MM.1S (cell line): ENCODE results near the gene CDC34.

ENCODE experiments used
- DNase-seq: peaks from one replicate; pipeline ENCODE4 v3.0.0-alpha.2; 2015
- H2AFZ ChIP-seq: fragments of 300-600 bp; sonication (generic); 2 replicates; pipeline ENCODE4 v1.6.0; 2016; ENCODE audit warnings: antibody characterized with exemption, low read length
- H3F3A ChIP-seq: fragments of 300-600 bp; sonication (generic); 2 replicates; pipeline ENCODE4 v1.6.1; 2016; ENCODE audit warnings: mild to moderate bottlenecking, antibody characterized with exemption, low read length, moderate library complexity, mixed read lengths; ENCODE audit not compliant: insufficient read depth
- H3K27ac ChIP-seq: fragments of 300-600 bp; sonication (generic); 2 replicates; pipeline ENCODE4 v1.5.1; 2016; ENCODE audit warnings: mild to moderate bottlenecking, low read length
- H3K27me3 ChIP-seq: fragments of 300-600 bp; sonication (generic); replicated peaks from 2 replicates; pipeline ENCODE4 v1.6.0; 2016; ENCODE audit warnings: low read length; ENCODE audit not compliant: insufficient read depth
- H3K36me3 ChIP-seq: fragments of 300-600 bp; sonication (generic); replicated peaks from 2 replicates; pipeline ENCODE4 v1.6.1; 2016; ENCODE audit warnings: mild to moderate bottlenecking, low read length, mixed read lengths; ENCODE audit not compliant: insufficient read depth
- H3K4me1 ChIP-seq: fragments of 300-600 bp; sonication (generic); 2 replicates; pipeline ENCODE4 v1.6.1; 2016; ENCODE audit warnings: low read length, mixed read lengths
- H3K4me2 ChIP-seq: fragments of 300-600 bp; sonication (generic); 2 replicates; pipeline ENCODE4 v1.6.0; 2016; ENCODE audit warnings: low read depth, low read length
- H3K4me3 ChIP-seq: fragments of 300-600 bp; sonication (generic); 2 replicates; pipeline ENCODE4 v1.5.1; 2016; ENCODE audit warnings: low read length, mixed read lengths
- H3K79me2 ChIP-seq: fragments of 300-600 bp; sonication (generic); 2 replicates; pipeline ENCODE4 v1.6.1; 2016; ENCODE audit warnings: mixed run types, low read length, mixed read lengths
- H3K9ac ChIP-seq: fragments of 300-600 bp; sonication (generic); 2 replicates; pipeline ENCODE4 v1.6.1; 2016; ENCODE audit warnings: low read length, mixed read lengths
- H3K9me2 ChIP-seq: fragments of 300-600 bp; sonication (generic); replicated peaks from 2 replicates; pipeline ENCODE4 v1.6.1; 2016; ENCODE audit warnings: mild to moderate bottlenecking, low read length, mixed read lengths; ENCODE audit not compliant: insufficient read depth
- H3K9me3 ChIP-seq: fragments of 300-600 bp; sonication (generic); replicated peaks from 2 replicates; pipeline ENCODE4 v1.6.1; 2016; ENCODE audit warnings: mild to moderate bottlenecking, low read length, mixed read lengths; ENCODE audit not compliant: insufficient read depth
- H4K20me1 ChIP-seq: fragments of 300-600 bp; sonication (generic); 2 replicates; pipeline ENCODE4 v1.6.1; 2016; ENCODE audit warnings: mild to moderate bottlenecking, low read length, moderate library complexity, mixed read lengths; ENCODE audit not compliant: insufficient read depth
- CTCF ChIP-seq: fragments of 300-600 bp; sonication (generic); IDR thresholded peaks from 2 replicates; pipeline ENCODE4 v1.5.1; 2016; ENCODE audit warnings: antibody characterized with exemption, low read length, mixed read lengths
- EZH2 ChIP-seq: fragments of 300-600 bp; sonication (generic); optimal IDR thresholded peaks from 2 replicates; pipeline ENCODE3; 2017; ENCODE audit warnings: low read depth, mild to moderate bottlenecking, antibody characterized with exemption, low read length, mixed read lengths
- EZH2phosphoT487 ChIP-seq: fragments of 300-600 bp; sonication (generic); IDR thresholded peaks from 2 replicates; pipeline ENCODE4 v1.6.1; 2018; ENCODE audit warnings: antibody characterized with exemption, low read length

The CDC34 gene

DNA sequence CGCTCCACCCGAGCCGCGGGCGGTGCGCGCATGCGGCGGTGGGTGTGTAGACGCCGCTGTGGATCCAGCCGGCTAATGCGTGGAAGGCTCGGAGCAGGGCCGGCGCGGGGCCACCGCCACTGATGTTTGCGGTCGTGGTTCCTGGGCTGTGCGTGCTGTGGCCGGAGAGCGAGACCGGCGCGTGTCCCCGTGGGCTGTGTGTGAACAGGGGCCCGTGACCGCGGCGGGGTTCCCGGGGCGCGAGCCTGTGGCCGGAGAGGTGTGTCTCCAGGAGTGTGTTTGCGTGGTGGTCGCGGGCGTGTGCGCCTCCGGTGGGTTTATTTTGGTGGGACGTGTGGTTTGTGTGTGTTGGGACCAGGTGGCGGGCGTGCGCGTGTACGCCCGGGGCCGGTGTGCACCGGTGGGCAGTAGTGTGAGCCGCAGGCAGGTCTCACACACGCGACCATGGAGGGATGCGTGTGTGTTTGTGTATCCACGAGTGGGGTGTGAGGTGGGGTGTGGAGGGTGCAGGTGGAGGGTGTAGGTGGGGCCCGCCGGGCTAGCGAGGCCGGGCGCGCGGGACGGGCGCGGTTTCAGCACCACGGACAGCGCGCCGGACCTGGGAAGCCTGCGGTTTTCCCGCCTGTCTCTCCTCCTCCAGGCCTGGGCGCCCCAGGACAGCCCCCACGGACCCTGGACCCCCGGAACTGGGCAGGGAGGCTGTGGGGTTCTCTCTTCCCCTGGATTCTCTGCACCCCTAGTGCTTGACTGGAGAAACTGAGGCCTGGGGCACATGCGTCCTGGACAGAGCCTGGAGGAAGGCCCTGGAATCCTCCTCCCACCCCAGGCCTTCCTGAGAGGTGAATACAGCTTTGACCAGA, 59.8 kb downstream of the CDC34 start:
- H3K9me3 ChIP-seq: no peaks in the 10 kb centered on the region
- no peaks in the 10 kb centered on the region for H3K36me3 ChIP-seq
- H3K4me1 ChIP-seq: no peaks in the 10 kb centered on the region
- H3K9me2 ChIP-seq: no peaks in the 10 kb centered on the region
- H3K27ac ChIP-seq: no peak overlapping the region
- DNase-seq: no peak
- no peaks in the 10 kb centered on the region for H3F3A ChIP-seq
- no peak overlapping the region for H3K4me3 ChIP-seq
- no peaks in the 10 kb centered on the region for H3K79me2 ChIP-seq
- H2AFZ ChIP-seq: no peak overlapping the region
- TF ChIP-seq EZH2 (no peak), EZH2phosphoT487 (no peak), CTCF (no peak)
- H3K27me3 ChIP-seq: peaks cover 79% of the 10 kb centered on the region
- no peak overlapping the region for H3K4me2 ChIP-seq
- H4K20me1 ChIP-seq: no peaks in the 10 kb centered on the region
- no peak overlapping the region for H3K9ac ChIP-seq
